ENCODE measurements around the gene STAU1. TPM values are rescaled to one million over a fixed set of nuclear protein-coding genes. Genes with fewer than 3 reads are reported as not detected.

STAU1 gene
- total and polyA plus RNA-seq, 2 of the 13 experiments (the other 11 are each of a cell fraction or from before 2014, with no cell fraction given): 119 to 133 TPM

- peak; percentile 76 for TF ChIP-seq HDAC1 (CRISPR knock-in tag; IDR thresholded peaks at IDR 0.05)
- TF ChIP-seq, protein P1, sequence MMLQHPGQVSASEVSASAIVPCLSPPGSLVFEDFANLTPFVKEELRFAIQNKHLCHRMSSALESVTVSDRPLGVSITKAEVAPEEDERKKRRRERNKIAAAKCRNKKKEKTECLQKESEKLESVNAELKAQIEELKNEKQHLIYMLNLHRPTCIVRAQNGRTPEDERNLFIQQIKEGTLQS (CRISPR knock-in tag; IDR thresholded peaks at IDR 0.05): no peak
- TF ChIP-seq HINFP (CRISPR knock-in tag; IDR thresholded peaks at IDR 0.05; ENCODE audit: low read depth): peak; percentile 57; the same call in 1 of the 2 replicates
- TF ChIP-seq ZNF567 (CRISPR knock-in tag; IDR thresholded peaks at IDR 0.05; ENCODE audit: borderline replicate concordance): no peak
- TF ChIP-seq AGO2 (optimal IDR thresholded peaks at IDR 0.05; ENCODE audit: low read depth, low read length): no peak
- TF ChIP-seq KDM4B (CRISPR knock-in tag; IDR thresholded peaks at IDR 0.05): no peak
- TF ChIP-seq ZNF816 (CRISPR knock-in tag; IDR thresholded peaks at IDR 0.05; ENCODE audit: borderline replicate concordance): no peak; the same call in none of the 2 replicates
- TF ChIP-seq NR0B2 (CRISPR knock-in tag; IDR thresholded peaks at IDR 0.05): peak; percentile 41; the same call in 1 of the 2 replicates
- no peak for TF ChIP-seq ATF1 (CRISPR knock-in tag; IDR thresholded peaks at IDR 0.05)
- peak; percentile 12; the same call in 1 of the 2 replicates for TF ChIP-seq SIN3B (IDR thresholded peaks at IDR 0.05; ENCODE audit: low read length)
- no peak for TF ChIP-seq NR2F1 (CRISPR knock-in tag; IDR thresholded peaks at IDR 0.05)
- no peak for TF ChIP-seq ZSCAN30 (CRISPR knock-in tag; IDR thresholded peaks at IDR 0.05)
- 0 out of 2 replicates have a peak, but pooled peaks have one; percentile 40 for TF ChIP-seq ZNF607 (CRISPR knock-in tag; IDR thresholded peaks at IDR 0.05; ENCODE audit: borderline replicate concordance)
- peak in 1 of 2 experiments; percentile 18; a peak in 1 of 4 replicates for TF ChIP-seq EP300 (IDR thresholded peaks at IDR 0.05; ENCODE audit: low read depth in 2 of 2, low read length in 2 of 2)
- TF ChIP-seq EP300 (CRISPR knock-in tag; IDR thresholded peaks at IDR 0.05; ENCODE audit: borderline replicate concordance): no peak
- TF ChIP-seq, protein P2, sequence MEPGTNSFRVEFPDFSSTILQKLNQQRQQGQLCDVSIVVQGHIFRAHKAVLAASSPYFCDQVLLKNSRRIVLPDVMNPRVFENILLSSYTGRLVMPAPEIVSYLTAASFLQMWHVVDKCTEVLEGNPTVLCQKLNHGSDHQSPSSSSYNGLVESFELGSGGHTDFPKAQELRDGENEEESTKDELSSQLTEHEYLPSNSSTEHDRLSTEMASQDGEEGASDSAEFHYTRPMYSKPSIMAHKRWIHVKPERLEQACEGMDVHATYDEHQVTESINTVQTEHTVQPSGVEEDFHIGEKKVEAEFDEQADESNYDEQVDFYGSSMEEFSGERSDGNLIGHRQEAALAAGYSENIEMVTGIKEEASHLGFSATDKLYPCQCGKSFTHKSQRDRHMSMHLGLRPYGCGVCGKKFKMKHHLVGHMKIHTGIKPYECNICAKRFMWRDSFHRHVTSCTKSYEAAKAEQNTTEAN (CRISPR knock-in tag; conservative IDR thresholded peaks at IDR 0.05): 0 out of 2 replicates have a peak, but pooled peaks have one; percentile 21
- TF ChIP-seq SYNCRIP (IDR thresholded peaks at IDR 0.05; ENCODE audit: insufficient read depth, low read depth, low read length): no peak
- no peak for TF ChIP-seq IKZF4 (CRISPR knock-in tag; IDR thresholded peaks at IDR 0.05; ENCODE audit: borderline replicate concordance, low read depth, not compliant biosample characterization)
- TF ChIP-seq ZNF563 (CRISPR knock-in tag; IDR thresholded peaks at IDR 0.05): no peak
- TF ChIP-seq ZNF660 (CRISPR knock-in tag; IDR thresholded peaks at IDR 0.05; ENCODE audit: borderline replicate concordance, low read depth): 0 out of 2 replicates have a peak, but pooled peaks have one; percentile 53
- TF ChIP-seq RAD21 (CRISPR knock-in tag; IDR thresholded peaks at IDR 0.05): no peak
- TF ChIP-seq SNRNP70 (IDR thresholded peaks at IDR 0.05; ENCODE audit: low read depth, low read length): no peak
These were observed 1.4 kb downstream of the STAU1 start (continued) for GRCh38 chr20:49186535-49187329.
